ENCODE results near the gene PACRG. TPM values are rescaled to one million over a fixed set of nuclear protein-coding genes. Genes with fewer than 3 reads are reported as not detected.

Gene PACRG
- polyA plus RNA-seq, 1 donor, result 20.2 TPM

DNA sequence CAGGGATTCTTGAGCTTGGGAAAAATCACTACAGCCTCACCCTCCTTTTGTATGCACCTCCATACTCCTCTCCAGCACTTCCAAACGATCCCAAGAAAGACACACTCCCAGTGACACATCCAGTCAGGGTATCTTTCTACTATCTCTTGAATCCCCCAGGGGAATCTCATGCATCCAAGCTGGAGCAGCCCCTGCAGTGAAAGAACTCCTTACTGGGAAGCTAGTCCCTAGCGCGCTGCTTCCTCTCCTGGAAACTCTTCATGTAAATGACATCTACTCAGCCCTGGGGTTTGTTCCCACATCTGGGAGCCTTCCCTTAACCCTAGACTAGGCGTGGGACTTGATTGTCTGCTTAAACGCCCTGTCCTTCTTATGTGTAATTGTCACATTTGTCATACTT, 357.7 kb downstream of the PACRG start:
- no peak for DNase-seq

DNA sequence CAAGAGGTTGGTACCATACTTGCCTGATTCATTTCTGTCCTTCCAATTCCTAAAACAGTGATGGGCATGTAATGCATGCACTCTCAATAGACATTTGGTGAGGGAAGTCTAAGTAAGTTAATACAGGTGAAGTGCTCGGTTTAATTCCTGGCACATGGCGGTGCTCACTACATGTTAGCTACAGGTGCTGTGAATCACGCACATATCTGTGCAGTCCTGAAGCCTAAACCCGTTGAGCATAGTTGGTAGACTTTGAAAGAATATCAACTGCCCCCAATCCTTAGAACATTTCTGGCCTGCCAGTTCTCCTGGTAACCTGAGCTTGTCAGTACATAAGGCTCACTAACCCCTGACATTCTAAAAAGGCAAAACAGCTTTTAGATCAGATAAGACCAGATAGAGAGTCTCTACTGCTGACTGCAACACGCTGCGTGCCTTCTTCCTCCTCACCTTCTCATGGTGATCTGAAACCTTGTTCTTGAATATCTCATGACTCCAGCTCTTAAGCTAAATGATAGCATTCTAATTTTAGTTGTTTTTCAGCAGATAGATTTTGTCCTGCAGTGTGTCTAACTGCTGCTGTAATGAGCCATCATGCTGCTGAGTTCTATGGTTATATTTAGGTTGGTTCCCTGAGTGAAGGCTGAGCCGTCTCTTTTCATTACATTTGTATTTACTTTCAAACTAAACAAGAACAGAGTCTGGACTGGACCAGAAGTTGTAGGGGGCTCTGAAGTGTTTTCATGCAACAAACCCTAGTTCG, 358.3 kb downstream of the PACRG start:
- no peak for DNase-seq

DNA sequence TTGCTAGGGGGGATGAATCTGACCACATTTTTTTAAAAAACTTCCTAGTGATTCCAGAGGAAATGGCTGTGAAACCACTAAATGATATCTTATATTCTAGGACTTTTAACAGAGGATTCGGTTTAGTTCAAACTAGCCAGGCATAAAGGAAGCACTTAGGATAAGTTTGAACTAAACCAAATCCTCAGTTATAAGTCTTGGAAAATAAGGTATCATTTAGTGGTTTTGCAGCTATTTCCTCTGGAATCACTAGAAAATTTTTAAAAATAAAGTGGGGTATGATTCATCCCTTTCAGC, 358.8 kb downstream of the PACRG start:
- no peak for DNase-seq

DNA sequence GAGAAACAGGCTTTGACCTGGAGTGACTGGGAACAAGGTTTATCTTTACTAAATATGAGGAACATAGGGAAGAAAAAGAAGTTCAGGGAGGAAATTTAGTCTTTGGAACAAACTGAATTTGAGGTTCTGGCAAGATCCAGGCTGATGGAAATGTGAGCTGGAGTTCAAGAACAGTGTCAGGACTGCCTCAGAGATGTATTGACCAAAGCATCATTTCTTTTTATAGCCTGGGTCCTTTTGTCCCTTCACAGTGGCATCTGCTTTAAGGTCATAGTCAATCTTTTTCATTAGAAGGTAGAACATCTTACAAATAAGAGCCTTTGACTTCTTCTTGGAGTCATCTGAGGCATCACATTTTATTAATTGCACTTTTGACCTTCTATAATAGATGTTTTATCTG, 360.2 kb downstream of the PACRG start:
- no peak for DNase-seq

DNA sequence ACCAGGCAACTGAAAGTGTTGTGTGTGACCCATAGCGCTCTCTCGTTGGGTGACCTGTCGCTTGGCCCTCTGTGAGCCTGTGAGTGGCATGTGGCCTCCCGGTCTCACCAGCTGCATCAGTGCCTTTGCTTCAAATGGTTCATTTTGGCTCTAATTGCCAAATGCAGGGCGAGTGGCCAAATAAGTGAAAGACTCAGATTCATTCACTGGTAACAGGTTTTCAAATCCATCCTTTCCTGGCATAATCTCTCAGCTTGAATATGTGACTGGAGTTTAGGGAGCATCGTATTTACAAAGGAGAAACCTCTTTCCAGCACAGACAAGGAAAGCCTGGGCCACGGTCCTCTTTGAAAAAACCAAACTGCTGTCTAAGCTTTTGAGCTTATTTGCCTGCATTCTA, 365.1 kb downstream of the PACRG start:
- no peak for DNase-seq

DNA sequence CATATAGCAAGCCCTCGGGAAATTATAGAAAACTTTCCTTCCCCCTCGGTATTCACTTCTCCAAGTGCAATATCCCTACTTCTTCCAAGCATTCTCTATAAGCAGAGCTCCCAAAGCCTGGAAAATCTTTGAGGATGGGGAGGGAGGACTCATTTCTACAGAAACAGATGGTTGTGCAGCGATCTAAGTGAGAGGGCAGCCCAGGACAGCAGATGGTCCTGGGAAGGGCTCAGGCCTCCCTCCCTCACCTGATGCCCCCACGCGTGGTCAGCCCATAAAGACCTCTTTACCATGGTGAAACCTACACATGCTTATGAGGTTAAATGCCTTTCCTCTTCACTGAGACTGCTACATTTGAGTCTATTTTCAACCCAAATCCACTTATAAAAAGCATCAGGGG, 367.1 kb downstream of the PACRG start:
- DNase-seq, result no peak

DNA sequence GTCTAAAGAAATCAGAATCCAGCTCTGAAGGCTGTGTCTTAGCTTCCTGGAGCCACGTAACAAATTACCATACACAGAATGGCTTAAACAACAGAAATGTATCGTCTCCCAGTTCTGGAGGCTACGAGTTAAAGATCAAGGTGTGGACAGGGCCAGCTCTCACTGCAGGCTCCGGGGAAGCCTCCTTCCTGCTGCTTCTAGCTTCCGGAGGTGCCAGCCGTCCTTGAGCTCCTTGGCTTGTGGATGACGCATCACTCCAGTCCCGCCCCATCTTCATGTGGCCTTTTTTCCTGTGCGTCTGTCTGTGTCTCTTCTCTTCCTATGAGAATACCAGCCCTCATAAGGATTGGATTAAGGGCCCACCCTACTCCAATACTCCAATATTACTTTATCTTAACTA, 367.6 kb downstream of the PACRG start:
- DNase-seq, result no peak

DNA sequence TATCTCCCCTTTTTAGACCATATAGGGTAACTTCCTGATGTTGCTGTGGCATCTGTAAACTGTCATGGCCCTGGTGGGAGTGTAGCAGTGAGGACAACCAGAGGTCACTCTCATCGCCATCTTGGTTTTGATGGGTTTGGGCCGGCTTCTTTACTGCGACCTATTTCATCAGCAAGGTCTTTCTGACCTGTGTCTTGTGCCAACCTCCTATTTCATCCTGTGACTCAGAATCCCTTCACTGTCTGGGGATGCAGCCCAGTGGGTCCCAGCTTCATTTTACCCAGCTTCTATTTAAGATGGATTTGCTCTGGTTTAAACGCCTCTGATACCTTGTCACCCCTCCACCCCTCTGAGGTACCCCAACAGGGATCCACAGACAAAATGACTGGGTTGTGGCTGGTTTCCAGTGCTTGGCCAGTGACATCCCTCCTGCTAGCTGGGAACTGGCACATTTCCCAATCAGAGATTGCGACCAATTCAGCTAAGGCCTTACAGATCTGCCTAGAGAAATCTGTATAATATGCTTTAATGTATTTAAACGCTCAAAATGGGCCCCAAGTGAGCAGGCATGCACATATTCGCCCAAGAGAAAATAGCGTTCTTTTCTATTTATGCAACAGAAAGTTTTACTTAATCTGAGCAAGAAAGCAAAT, 371.2 kb downstream of the PACRG start:
- DNase-seq, result no peak

DNA sequence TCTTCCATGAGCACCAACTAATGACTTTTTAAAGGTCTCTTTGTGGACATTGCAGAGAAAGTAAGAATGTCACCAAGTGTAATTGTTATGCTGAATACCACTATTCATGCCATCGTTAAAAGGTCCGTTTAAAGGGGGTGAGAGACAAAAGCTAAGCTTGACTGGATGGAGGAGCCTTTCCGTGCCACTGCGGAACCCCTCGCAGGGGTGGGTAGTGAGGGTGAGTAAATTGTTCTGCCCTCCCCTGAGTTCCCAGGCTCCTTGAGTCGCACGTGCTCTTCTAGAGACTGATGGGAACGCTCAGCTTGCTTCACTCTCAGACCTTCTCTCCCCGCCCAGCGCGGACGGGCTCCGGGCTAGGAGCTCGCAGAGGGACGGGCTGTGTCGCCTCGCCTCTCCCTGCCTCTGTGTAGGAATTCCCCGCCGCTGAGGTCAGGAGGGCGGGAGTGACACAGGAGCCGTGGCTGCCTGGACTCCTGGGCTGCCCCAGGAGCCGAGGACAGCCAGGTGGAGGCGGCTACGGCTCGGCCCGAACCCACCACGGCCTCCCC, 371.9 kb downstream of the PACRG start:
- DNase-seq, result no peak

DNA sequence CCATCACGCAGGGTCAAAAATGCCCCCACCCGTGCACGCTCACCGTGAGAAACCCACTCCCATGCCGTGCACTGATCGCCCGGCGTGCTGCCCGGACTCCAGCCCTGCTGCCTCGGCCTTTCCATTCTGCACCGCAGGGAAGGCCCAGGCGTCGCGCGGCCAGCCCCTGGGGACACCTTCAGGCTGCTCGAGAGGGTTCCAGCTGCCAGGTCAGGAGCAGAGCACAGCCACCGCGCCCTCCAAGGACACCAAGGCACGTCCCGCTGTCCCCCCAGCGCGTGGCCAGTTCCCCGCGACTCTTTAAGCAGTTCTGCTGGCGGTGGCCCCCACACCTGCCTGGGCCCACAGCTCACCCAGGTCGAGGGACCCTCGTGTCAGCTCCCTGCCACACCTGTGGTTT, 372.5 kb downstream of the PACRG start:
- no peak for DNase-seq

DNA sequence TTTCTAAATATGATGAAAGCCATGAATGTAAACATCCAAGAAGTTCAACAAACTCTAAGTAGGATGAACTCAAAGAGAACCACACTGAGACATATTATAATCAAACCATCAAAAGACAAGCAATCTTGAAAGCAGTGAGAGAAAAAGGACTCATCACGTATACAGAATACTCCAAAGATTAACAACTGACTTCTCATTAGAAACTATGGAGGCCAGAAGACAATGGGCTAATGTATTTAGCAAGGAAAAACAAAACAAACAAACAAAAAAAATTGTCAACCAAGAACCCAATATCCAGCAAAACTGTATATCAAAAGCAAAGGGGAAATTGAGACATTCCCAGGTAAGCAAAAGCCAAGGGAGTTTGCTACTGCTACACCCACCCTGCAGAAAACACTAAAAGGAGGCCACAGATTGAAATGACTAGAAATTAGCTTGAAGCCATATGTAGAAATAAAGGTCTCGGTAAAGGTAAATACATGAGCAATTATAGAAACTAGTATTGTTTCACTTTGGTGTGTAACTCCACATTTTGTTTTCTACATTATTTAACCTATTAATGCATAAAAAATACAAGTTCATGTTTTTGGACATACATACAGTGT, 385.7 kb downstream of the PACRG start:
- no peak for DNase-seq

DNA sequence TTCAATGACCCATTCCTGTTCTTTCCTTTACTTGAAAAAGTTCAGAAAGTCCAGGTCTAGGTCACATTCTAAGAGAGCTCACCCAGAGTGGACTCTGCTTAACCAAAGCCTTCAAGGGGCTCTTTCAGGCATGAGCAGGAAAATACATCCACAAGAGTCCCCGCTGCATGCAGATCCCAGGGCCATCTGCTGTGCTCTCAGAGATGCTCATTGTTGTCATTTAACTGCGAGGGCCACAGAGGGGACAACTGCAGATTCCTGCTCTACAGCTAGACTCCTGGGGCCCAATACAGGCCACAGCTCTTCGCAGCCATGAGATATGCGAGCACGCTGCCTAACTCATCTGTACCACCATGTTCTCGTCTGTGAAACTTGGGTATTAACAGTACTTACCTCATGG, 391.2 kb downstream of the PACRG start:
- DNase-seq, result no peak

DNA sequence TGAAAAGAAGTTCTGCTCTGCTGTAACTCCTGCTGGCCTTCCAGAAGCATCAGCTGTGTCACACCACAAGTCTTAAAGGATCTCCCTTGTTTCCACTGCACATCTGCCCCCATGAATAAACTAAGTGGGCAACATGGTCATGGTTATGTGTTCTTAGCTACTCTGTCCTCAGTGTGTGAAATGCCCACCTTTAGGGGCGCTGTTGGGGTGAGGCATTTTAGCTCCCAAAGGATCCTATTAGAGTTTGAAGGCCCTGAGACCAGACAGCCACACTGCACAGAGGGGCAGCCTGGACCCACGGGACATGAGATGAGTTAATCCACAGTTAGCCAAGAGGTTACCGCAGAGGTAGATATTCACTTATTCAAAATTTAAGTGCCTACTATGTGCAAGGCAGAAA, 392.4 kb downstream of the PACRG start:
- DNase-seq, result no peak

DNA sequence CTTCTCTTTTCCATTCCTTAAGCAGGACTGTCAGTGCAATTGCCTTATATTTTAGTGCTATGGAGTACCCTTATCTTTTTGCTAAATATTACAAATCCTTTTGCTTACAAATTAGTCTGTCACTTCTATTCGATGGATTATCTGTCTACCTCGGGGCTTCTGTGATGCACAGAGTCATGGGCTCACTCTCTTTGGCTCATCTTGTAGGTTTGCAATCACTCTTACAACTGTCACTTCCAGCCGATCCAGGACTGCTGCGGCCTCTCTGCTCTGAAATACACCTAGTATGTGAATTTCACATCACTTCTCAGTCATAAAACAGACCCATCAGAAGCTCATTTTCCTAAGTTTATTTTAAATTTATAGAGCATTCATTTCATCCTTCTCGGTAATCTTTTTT, 393.5 kb downstream of the PACRG start:
- no peak for DNase-seq

DNA sequence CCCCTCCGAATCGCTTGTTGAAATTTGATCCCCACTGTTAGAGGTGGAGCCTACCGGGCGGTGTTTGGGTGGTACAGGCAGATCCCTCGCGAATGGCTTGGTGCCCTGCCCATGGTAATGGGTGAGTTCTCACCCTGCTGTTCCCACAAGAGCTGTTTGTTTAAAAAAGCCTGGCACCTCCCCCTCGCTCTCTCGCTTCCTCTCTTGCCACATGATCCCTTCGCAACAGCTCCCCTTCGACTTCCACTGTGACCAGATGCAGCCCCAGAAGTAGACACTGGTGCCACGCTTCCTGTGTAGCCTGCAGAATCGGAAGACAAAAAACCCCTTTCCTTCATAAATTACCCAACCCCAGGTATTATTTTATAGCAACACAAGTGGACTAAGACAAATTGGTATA, 394.6 kb downstream of the PACRG start:
- DNase-seq, result no peak

DNA sequence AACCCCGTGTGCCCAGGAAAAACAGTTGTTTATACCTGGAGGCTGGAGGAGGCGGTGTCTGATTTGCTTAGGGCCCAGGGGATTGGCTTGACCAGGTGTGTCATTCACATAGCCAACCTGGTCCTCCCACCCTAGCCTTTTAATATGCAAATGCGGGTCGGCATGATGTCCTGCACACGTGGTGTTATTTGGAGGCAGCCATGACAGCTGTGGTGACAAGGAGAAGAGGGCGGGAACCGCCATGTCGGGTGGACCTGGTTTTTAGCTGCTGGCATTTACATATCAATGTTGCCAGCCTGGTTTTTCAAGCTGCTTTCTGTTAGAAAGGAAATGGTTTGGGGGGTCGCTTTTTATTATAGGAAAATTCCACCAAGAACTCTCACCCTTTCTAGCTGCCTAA, 395.3 kb downstream of the PACRG start:
- no peak for DNase-seq

DNA sequence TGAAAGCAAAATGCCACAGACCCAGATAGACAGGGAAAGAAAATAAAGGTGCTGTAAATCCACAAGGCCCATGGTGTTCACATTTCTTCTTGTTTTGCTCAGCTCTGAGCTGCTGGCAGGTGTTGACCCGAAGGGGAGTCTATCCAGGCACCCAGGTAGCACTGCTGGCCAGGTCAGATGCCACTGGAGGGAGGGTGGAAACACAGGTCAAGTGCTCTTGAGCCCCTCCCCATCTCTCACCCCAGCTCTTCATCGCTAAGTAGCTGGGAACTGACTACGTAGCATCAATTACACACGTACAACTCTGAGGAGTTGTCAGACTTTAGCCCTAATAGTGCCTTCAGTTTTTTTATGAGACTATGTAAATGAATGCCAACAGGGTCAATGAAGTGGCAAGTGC, 399.0 kb downstream of the PACRG start:
- DNase-seq, result no peak

DNA sequence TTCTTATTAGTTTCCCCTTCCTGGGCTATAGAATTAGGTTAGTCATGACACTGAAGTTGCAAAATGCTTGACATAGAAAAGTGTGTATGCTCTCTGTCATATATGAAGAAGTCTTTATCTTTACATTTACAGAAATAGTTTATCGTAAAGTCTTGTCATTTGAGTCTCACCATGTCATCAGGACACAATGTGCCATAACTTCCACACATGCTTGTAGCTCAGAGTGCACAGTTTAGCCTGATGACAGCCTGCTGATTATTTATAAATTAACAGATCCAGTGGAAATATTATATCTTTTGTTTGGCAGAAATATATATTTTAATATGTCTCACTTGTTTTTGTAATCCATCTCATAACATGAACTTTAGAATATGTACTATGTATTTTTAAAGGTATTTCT, 399.8 kb downstream of the PACRG start:
- DNase-seq, result no peak

DNA sequence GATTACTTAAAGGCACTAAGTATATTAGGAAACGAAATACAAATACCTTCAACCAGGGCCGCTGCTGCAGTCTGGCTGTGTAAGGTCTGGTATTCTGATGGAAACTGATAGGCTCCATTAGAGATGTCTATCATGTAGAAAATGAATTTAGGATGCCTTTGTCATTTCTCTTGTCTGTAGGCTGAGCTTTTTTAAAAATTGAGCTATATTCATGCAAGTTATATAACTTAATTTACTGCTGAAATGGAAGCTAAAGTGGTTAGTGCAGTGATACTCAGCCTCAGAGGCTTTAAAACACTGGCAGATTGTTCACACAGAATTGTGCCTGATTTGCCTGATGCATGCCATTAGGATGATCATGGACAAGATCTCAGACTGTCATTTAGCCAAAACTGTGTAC, 400.6 kb downstream of the PACRG start:
- no peak for DNase-seq

DNA sequence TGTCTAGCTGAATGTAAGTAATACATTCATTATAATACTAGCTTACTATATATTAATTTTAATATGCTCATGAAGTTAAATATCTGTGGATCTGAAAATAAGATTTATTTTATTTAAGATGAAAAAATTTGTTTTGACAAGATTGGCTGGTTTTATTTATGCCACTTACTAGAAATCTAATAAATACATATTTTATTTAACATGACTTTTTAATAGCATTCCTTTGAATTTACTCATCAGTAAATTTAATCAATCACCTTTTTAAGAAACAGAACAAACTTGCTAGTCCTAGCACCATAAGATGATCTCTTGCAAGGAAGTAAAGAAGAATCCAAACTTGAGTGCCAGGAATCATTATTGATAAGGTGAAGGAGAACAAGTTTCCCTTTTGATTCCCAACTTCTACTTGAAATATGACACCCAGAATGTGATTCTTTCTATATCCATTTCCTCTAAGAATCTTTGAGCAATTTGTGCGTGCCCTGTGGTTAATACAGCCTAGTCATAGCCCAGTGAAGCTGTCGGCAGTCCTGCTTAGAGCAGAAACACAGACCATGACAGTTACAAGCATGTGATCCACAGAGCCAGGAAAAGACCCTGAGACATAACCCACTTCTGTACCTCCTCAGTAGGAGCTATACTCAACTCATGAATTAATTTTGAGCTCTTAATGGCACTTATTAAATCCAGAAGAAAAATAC, 404.4 kb downstream of the PACRG start:
- no peak for DNase-seq

DNA sequence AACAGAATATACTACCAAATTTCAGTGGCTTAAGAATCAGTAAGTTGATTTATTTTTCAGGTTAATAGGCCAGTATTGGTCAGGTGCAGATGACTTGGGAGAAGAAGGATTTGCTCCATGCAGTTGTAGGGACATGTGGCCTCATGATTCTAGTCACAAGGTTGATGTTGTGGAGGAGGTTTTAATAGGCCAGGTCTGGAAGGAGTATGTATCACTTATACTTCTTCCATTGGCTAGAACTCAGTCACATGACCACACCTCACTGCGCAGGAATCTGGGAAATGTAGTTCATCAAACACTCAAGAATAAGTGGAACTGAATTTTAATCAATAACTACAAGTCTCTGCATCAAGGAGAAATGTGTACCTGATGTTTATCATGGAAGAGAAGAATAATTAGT, 405.2 kb downstream of the PACRG start:
- DNase-seq, result no peak

DNA sequence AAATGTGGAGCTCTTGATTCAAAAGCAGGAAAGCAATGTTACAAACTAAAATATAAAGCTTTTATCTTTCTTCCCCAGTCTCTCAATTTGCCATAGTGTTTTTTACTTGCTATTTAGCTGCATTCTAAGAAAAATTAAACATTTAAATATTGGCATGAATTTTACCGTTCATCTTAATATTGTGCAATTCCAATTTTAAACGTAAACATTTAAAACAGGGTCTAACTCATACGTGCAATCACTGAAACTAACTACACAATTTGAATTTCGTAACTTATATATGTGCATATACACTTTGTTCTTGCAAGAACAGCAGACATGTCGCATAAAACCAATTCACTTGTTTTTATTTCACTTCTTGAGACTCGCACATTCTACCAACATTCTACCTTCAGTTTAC, 405.9 kb downstream of the PACRG start:
- no peak for DNase-seq

All from left kidney (tissue), 2 donors.